HG03108 (cell line): ENCODE data around the gene FNTB.
"Not testable (repeated sequence)": the region's sequence is repeated elsewhere in the genome, so short reads cannot be mapped to it uniquely, and the experiment has no call there.

Experiments used
- ATAC-seq: cut with Tn5 transposase; IDR thresholded peaks from one replicate; pipeline ENCODE4 v1.9.1; 2021; ENCODE audit warnings: moderate library complexity; ENCODE audit not compliant: unreplicated experiment

The FNTB gene

GRCh38 chr14:65011538-65011937, 24.8 kb downstream of the FNTB start:
- ATAC-seq, result no peak

- no peak for ATAC-seq
These were observed 25.7 kb downstream of the FNTB start for GRCh38 chr14:65012353-65012752.

- ATAC-seq, result no peak
These were observed 28.7 kb downstream of the FNTB start for GRCh38 chr14:65015391-65015790.

DNA sequence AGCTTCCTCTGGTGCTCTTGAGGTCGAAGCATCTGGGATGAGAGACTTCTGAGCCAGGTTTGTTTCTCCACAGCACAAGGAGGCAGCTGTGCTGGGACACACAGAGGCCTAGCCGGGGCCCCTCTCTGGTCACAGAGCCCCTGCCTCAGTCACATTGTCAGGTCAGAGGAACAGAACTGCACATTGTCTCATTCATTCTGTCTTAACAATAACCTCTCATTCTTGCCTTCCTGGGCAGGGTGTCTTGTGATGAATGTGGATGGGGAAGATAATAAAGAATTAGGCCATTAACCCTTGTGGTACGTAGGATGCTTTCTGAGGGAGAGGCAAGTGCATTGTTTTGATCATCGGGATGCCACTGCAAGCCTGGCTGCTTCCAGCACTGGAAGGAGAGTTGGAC, 29.8 kb downstream of the FNTB start:
- ATAC-seq, result no peak

GRCh38 chr14:65019944-65020566, 33.4 kb downstream of the FNTB start:
- peak; percentile 74 for ATAC-seq

DNA sequence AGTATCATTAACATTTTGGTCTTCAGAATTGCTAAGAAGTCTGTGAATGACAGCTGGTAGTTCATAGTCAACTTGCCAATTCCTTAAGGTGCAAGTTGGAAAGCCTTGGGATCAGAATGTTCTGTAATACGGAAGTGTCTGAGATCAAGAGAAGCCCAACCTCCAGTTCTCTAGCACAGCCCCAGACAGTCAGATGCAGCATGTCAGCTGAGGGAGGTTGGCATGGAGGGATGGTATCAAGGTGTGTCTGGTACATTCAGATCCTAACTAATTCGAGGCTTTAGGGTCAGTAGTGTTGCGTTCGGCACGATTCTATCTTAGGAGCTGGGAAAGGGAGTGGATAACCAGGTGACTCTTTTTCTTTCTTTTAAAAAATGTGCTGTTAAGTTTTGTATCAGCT, 38.3 kb downstream of the FNTB start:
- no peak for ATAC-seq

DNA sequence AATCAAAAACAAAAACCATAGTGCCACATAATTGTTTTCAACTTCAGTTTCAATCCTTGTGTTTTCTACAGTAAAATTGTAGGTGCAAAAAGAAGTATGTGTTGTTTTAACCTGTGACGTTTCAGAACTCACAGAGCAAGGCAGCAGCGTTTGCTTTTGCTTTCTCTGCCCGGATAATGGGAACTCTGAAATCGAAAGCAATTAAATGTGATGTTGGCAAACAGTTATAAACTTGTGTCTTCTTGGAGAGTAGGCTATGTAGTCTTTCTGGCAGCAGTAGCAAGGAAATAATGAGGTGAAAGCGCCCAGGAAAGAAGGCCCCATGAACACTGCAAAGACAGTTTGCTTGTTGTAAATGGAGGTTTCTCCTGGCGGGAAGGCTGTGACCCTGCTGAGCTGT, 39.1 kb downstream of the FNTB start:
- no peak for ATAC-seq

GRCh38 chr14:65026526-65026925, 39.8 kb downstream of the FNTB start:
- ATAC-seq, result no peak

DNA sequence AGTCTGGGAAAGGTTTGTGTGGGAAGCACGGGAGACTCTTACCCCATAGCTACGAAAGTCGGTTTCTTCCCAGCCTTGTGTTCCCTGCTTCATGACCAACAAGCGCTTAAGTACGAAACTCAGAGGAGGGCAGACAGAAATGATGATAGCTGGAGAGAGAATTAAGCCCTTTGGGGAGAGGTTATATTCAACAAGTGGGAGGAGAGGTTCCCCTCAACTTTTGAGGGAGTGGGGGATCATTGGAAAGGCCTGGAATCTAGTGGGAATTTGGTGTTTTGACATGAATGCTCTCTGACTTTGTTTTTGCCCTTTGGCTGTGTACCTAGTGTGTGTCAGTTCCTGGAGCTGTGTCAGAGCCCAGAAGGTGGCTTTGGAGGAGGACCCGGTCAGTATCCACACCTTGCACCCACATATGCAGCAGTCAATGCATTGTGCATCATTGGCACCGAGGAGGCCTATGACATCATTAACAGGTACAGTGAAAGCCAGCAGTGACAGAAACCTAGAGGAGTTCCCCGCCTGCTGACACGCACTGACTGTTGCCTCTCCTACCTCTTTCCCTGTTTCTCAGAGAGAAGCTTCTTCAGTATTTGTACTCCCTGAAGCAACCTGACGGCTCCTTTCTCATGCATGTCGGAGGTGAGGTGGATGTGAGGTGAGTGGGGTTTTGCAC, 40.6 kb downstream of the FNTB start:
- ATAC-seq, result no peak

- no peak for ATAC-seq
These were observed 42.2 kb downstream of the FNTB start for GRCh38 chr14:65028937-65029336.

DNA sequence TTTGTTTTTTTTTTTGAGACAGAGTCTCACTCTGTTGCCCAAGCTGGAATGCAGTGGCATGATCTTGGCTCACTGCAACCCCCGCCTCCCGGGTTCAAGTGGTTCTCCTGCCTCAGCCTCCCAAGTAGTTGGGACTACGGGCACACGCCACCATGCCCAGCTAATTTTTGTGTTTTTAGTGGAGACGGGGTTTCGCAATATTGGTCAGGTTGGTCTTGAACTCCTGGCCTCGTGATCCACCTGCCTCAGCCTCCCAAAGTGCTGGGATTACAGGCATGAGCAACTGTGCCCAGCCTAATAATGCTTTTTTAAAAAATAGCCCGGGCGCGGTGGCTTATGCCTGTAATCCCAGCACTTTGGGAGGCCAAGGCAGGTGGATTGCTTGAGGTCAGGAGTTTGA, 44.6 kb downstream of the FNTB start:
- ATAC-seq, result not testable (repeated sequence)

- ATAC-seq, result no peak
These were observed 45.6 kb downstream of the FNTB start for GRCh38 chr14:65032319-65032718.

DNA sequence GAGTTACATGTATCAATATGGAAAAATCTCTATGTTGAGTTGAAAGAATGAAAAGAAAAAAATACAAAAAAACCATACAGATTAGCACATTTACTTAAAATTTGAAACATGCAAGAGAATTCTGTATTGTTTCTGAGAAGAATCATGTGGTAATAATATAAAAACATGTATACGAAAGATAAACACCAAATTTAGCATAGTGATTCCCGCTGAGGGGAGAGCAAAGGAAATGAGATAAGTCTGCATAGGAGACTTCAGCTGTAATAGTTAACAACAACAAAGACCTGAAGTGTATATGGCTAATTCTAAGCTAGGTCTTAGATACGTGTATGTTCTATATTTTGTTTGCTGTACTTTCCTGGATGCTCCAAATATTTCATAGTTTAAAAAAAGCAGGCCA, 46.5 kb downstream of the FNTB start:
- ATAC-seq, result no peak

DNA sequence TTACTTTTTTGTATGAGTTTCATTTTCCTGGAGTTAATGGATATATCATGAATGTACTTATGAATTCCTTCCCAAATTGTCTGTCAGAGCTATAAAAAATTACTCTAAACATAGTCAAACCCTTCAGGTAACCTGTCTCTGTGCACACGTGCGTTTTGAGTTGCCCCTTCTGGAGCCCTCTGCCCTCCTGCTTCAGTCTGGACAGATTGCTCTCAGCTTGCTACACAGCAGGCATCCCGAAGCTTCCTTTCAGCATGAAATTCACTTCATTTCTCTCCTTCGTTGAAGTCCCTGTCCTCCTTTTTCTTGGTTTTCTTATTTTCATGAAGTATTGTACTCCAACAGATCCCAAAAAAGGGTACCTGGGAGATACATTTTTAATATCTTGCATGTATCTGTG, 47.3 kb downstream of the FNTB start:
- no peak for ATAC-seq

- no peak for ATAC-seq
These were observed 48.4 kb downstream of the FNTB start for GRCh38 chr14:65035049-65035448.

DNA sequence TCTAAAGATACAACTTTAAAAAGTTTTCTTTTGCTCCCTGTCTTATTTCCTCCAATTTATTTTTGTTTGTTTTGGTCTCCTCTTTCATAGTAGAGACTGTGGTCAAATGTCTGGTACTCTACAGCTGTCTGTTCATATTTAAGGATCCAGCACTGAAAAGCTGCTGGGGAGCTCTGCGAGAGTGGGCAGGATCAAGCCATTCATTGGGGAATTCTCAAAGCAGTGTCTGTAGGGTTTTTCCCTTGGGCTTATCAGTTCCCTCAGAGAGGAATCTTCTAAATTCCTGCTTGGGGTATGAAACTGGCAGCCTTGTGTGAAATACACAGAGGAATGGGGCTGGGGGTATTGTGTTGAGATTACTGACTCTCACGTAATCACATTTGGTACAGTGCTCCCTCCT, 52.3 kb downstream of the FNTB start:
- no peak for ATAC-seq

DNA sequence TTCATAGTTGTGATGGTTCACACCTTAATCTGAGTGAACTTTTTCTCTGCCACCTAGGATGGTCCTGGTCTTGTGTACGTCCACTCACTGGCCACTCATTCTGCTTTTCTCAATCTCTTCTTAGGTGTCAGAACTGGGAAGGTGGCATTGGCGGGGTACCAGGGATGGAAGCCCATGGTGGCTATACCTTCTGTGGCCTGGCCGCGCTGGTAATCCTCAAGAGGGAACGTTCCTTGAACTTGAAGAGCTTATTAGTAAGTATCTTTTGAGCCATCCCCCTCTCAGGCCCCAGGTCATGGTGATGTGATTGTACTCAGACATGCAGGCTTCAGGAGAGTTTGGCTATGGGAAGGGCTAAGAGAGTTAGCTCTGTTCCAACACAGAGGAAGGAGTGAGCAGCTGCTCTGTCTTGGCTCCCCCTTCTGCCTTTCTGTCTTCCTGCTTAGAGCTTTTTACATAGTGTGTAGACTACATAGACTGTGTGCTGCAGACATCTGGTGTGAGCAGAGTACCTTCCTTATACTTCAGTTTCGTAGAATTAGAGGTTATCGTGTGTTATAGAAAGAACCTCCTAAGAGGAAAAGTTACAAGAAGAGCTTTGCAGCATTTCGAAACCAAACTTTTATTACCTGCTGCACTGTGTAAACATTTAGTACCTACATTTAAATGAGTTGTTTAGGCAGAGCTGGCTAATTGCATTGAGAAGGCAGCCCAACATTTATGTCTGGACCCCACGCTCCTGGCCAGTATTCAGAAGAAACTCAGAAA, 54.2 kb downstream of the FNTB start:
- no peak for ATAC-seq

- no peak for ATAC-seq
These were observed 54.8 kb downstream of the FNTB start for GRCh38 chr14:65041434-65041915.

DNA sequence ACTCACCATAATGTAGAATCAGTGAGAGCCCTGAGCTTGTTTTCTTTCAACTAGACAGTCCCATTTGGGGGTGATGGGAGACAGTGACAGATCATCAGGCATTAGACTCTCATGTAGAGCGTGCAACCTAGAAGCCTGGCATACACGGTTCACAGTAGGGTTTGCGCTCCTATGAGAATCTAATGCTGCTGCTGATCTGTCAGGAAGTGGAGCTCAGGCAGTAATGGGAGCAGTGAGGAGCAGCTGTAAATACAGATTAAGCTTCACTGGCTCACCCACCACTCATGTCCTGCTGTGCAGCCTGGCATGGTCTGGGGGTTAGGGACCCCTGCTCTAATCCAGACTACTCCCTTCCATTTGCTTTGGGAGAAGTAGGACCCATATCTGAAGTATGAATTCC, 55.6 kb downstream of the FNTB start:
- ATAC-seq, result no peak

DNA sequence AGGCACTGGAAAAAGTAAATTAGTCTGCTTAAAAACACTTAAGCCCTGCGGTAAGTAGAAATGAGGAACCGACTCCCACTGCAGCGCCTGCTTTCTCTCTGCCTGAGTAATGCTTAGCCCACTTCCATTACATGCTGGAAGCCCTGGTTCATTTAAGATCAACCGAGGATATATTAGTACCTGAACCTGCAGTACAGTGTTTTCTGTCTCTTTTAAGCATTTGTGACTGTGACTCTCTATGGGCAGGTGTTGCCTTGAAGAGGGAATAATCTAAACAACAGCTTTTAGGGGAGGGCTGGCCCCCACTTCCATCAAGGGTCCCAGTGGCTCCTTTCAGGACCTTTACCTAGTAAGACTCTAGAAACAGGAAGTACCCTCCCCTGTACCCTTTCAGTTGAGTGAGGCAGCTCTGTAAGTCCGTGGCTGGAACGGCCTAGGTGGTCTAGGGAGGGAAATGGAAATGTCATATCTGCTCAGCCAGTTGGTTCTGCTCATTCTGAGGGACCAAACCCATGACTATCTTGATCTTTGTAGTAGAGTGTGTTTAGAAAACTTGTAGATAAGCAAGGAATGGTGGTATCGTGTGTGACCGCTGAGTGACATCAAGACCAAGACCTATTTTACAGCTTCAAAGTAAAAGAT, 56.2 kb downstream of the FNTB start:
- no peak for ATAC-seq

- ATAC-seq, result no peak
These were observed 57.3 kb downstream of the FNTB start for GRCh38 chr14:65043893-65044595.
